Activated CD8-positive, alpha-beta memory T cell treated with anti-CD3 and anti-CD28 coated beads, Interleukin-2, amount 50 U/mL, for 24 hours (primary cell): ENCODE results near the gene SHISAL2A.

Experiments
- DNase-seq: peaks from one replicate; pipeline ENCODE4 v3.0.0-alpha.2; 2020; ENCODE audit errors: extremely low read depth

SHISAL2A gene

GRCh38 chr1:52632732-52633290, at the start of gene SHISAL2A:
Gene SHISAL2A (plus strand): TSS chr1:52633168. CDS start chr1:52633494, 326 bp downstream.
- no peak for DNase-seq

- DNase-seq, result no peak
Measured at GRCh38 chr1:52585474-52585873, 47.5 kb upstream of the SHISAL2A start.

DNA sequence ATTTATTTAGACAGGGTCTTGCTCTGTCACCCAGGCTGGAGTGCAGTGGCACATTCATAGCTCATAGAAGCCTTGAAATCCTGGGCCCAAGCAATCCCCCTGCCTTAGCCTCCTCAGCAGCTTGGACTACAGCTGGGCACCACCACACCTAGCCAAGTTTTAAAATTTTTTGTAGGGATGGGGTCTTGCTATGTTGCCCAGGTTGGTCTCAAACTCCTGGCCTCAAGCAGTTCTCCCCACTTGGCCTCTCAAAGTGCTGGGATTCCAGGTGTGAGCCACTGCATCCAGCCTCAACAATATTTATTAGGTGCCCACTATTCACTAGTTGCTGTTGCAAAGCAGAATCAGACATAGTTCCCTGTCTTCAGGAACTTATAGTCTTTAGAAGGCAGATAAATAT, 44.9 kb upstream of the SHISAL2A start:
- no peak for DNase-seq

- no peak for DNase-seq
Measured at GRCh38 chr1:52588535-52588934, 44.4 kb upstream of the SHISAL2A start.

GRCh38 chr1:52590266-52590665, 42.7 kb upstream of the SHISAL2A start:
- DNase-seq, result no peak

DNA sequence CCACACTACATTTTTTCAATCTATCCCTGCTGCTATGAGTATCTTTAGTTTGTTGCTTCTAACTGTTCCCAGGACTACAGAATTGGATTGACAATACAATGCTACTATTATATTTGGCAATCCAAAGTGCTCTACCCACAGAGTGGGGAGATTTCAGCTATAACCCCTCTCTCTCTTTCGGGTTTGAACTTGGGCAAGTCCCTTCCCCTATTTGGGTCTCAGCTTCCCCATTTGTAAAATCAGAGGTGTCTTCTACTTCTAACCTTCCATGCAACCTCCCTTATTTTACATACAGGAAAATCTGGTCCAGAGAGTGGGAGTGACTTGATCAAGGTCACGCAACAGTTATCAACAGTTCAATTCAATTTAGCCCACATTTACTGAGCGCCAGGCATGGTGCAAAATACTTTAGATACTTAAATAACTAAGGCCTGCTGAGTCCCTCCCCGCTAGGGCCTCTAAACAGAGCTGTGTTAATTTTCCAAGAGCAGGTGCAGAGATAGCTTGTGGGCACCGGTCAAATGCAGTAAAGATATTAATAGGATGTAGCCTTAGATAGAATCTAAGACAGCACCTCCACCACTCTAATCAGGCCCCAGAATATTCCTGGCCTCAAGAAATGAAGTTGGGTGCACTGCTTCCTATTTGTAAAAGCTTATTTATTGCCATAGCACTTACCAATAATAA, 40.2 kb upstream of the SHISAL2A start:
- no peak for DNase-seq

DNA sequence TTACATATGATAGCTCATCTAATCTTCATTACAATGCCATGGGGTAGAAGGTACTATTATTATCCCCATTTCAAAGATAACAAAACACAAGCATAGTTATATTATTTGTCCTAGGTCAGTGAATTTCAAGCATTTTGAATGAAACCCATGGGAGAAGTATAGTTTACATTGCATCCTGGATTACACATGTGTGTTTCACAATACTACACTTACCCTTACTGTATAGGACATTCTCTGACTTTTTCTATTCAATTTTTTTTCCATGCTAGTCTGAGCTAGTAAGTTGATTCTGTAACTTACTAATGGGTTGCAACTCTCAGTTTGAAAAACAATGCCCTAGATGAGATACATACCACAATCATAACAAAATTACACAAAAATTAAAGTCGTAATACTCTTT, 39.5 kb upstream of the SHISAL2A start:
- DNase-seq, result no peak

DNA sequence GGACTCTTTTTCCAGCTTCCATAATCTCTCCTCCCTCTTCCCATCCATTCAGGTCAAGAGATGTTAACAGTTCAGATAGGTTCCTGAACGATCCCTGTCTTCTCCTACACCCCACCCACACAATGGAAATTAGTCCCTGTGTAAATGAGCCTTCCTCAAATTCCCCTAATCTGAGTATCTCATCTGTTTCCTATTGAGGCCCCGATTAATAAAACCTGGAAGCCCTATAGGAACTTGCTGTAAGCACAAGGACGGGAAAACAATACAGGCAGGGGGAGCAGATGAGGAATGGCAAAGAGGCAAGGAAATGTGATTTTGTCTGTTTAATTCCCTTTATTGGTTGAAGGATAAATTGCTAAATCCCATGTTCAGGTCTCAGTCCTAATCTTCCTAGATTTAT, 37.9 kb upstream of the SHISAL2A start:
- no peak for DNase-seq

DNA sequence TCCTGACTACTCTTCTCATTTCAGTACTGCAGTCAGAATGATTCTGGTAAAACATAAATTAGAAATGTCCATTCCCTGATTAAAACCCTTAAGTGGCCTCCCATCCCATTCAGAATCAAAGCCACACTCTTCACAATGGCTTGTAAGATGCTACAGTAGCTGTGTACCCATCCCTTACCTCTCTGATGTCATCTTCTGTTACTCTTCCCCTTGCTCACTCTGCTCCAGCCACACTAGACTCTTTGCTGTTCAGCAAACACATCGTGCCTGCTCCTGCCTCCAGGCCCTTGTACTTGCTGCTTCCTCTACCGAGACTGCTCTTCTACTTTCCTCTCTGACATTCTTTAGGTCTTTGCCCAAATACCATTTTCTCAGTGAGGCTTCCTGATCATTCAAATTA, 35.1 kb upstream of the SHISAL2A start:
- no peak for DNase-seq

GRCh38 chr1:52598729-52599128, 34.2 kb upstream of the SHISAL2A start:
- DNase-seq, result no peak

DNA sequence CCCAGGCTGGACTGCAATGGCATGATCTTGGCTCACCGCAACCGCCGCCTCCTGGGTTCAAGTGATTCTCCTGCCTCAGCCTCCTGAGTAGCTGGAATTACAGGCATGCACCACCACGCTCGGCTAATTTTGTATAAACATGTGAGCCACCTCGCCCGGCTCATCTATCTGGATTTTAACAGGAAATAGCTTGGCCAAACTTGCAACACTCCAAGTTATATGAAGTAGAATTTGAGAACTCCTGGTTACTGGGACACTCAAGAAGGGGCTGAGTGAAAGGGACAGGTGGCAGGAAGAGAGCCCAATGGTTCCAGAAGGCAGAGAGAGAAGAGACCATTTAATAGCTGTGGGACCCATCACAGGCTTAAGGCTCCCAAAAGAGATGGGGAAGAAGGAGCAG, 33.7 kb upstream of the SHISAL2A start:
- DNase-seq, result no peak

- DNase-seq, result no peak
Measured at GRCh38 chr1:52600533-52601179, 32.3 kb upstream of the SHISAL2A start.

GRCh38 chr1:52601519-52601918, 31.4 kb upstream of the SHISAL2A start:
- no peak for DNase-seq

DNA sequence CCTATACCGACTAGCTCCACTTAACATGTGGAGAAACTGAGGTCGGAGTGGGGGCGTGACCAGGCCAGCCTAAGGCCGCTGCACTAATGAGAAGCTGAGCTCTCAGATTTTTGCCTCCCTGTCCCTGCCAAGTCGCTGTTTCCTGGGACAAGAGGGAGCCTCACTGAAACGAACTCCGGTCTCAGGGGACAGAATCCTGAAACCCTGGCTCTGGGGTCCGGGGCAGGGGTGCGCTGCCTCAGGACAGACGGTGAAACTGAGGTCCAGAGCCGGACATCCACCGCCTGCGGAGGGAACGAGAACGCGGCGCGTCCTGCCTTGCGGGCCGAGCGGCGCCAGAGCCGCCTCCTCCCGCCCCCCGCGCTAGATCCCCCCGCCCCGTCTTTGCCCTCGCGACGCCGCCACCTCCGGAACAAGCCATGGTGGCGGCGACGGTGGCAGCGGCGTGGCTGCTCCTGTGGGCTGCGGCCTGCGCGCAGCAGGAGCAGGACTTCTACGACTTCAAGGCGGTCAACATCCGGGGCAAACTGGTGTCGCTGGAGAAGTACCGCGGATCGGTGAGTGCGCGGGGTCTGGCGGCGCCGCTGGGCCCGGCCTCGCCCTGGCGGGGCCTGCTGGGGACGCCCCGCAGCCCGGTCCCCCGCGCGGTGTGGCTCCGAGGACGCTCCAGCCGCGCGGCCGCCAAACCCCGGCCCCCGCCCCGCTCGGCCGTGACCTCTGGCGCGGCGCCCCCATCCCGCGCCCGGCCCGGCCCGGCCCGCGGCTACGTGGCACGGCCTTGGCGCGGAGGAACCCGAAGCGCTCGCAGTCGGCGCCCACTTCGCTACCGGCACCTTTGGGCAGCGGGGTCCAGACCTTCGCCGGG, 30.7 kb upstream of the SHISAL2A start, which contains the start of gene GPX7:
GPX7 (plus strand) TSS at position 381 of the 865 bp plus-strand sequence; CDS start at position 420, 39 bp downstream.
- DNase-seq, result no peak

DNA sequence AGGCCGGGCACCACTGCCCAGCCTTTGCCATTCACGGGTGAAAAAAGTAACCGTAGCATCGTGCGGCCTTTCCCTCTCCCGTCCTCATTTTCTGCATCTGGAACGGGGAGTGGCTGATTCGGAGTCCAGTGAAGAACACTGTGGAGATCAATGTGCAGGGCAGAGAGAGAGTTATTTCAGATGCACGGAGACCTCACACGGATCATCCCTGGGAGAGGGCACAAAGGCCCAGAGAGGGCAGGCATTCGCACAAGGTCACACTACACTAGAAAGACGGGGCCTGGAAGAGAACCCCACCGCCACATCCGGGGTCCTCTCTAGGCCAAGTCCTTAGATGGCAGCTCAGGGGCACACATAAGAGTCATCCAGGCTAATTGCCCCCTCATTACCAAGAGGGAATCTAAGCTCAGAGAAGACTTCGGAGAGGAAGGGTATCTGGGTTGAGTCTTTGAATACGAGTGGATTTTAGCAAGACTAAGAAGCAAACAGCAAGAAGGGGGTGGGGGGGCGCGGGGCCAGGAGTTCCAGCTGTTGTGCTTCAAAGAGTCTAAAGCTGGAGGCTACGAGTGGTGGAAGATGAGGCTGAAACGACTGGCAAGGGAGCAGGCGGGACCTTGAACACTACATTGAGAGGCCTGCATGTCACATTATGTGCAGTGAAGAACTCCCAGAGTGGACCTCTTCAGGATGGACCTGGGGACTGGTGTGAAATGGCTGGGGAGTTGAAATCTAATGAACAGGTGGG, 29.9 kb upstream of the SHISAL2A start:
- no peak for DNase-seq

- no peak for DNase-seq
Measured at GRCh38 chr1:52603630-52604029, 29.3 kb upstream of the SHISAL2A start.

DNA sequence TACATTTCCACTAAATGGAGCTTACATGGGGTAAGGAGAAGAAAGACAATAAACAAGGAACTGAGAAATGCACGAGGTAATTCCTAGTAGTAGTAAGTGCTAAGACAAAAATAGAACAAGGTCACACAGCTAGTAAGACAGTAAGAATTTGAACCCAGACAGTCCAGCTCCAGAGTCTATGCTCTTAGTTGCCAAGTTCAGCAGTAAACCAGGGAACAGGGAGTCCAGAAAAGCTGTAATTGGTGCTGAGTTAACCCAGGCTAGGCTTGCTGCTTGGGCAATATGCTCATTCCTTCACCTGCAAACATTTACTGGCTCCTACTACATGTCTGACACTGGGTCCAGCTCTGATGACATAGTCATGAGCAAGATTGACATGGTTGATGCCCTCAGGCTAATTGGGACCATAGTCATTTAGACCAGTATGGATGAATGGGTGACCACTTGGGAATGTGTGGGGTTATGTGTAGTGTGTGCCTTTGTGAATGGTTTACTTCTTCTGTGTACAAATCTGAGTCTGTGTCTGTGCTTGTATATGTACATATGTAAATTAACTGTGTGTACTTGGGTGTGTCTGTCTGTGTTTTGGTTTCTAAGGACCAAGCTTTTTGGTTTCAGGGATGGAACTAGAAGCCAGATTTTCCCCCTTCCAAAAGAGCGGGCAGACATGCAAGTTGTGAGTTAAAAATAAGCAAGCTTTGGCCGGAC, 28.8 kb upstream of the SHISAL2A start:
- no peak for DNase-seq

GRCh38 chr1:52613636-52614373, 19.2 kb upstream of the SHISAL2A start:
- no peak for DNase-seq

- no peak for DNase-seq
Measured at GRCh38 chr1:52614671-52615070, 18.3 kb upstream of the SHISAL2A start.

DNA sequence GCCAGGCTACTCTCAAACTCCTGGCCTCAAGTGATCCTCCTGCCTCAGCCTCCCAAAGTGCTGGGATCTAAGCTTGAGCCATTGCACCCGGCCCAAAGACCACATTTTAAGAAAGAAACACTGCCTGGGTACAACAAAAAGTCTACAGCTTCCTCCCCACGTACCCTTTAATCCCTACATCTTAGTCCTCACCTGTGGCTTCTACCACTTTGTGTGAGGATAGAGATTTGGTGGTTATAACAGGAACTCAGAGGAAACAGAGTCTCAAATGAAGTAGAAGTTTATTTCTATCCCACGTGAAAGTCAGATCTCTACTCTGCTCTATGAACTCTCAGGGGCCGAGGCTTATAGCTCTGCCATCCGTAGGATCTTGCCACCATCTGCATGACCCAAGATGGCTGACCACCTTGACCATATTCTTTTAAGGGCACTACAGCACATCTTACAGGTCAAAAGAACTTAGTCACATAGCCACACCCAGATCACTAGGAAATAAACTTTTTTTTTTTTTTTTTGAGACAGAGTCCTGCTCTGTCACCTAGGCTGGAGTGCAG, 17.4 kb upstream of the SHISAL2A start:
- DNase-seq, result no peak
